Lower leg skin (tissue), 3 donors: ENCODE results near the gene CCL22.

ENCODE experiments used
- CTCF ChIP-seq, 3 donors: fragments of 450-650 bp; IDR thresholded peaks; one replicate each; pipeline ENCODE4 v1.5.1; 2016; ENCODE audit warnings: antibody characterized with exemption in 3 of 3, mild to moderate bottlenecking in 3 of 3, moderate library complexity in 2 of 3
- POLR2A ChIP-seq, 2 donors: fragments of 450-650 bp; IDR thresholded peaks; one replicate each; pipeline ENCODE4 v1.6.1; 2016 to 2017; ENCODE audit warnings: antibody characterized with exemption in 2 of 2, mild to moderate bottlenecking in 1 of 2, moderate library complexity in 1 of 2

DNA sequence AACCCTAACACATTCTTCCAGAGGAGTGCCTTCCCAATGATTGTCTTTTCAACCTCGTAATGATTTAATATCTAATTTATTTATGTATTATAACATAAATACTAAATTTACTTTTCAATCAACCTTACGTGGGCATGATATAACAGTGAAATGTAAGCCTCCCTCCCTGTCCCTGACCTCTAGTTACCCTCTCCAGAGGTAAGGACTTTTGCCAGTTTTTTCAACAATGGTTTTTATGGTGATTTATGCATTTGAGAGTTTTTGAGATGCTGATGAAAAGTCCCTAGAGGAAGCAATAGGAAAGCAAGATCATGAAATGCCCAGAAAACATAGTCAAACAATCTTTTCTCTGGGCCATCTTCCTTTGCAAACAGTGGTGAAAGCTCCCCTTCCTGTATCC lies 38.9 kb upstream of the CCL22 start:
- TF ChIP-seq POLR2A (IDR thresholded peaks at IDR 0.05) (no peak), CTCF (IDR thresholded peaks at IDR 0.05) (no peak)
